Endothelial cell of umbilical vein (primary cell): ENCODE results near the gene HDAC1. TPM values are rescaled to one million over a fixed set of nuclear protein-coding genes. Genes with fewer than 3 reads are reported as not detected.
"Not testable (repeated sequence)": the region's sequence is repeated elsewhere in the genome, so short reads cannot be mapped to it uniquely, and the experiment has no call there.

ENCODE experiments used
- BruUV-seq: library from RNA; stranded (reverse); fragments of 400-500 nt; replicated peaks from 2 replicates; lab custom pipeline; 2021; lab: Mats Ljungman, UMichigan
- CTCF ChIA-PET: fragments of 300-600, 350-600 bp; sonication (Branson Sonifier 250); formaldehyde crosslinking; loops from one replicate; lab custom pipeline; 2021; ENCODE audit warnings: antibody characterized with exemption, inconsistent platforms; lab: Charles Lee
- POLR2A ChIA-PET: fragments of 300-600, 350-600 bp; sonication (Branson Sonifier 250); formaldehyde crosslinking; loops from one replicate; lab custom pipeline; 2021; ENCODE audit warnings: antibody characterized with exemption, inconsistent platforms; lab: Charles Lee
- DNase-seq: peaks from one replicate; pipeline ENCODE4 v3.0.0-alpha.2; 2011; ENCODE audit warnings: low read depth, low spot score
- FAIRE-seq: peaks from 2 replicates; lab custom pipeline; 2011; peaks lifted over from hg19 to GRCh38; lab: Jason Lieb, UNC
- H2AFZ ChIP-seq: 2 replicates; pipeline ENCODE4 v1.6.0; 2012; ENCODE audit warnings: low read depth, low read length, control low read depth, inconsistent platforms
- H3K27ac ChIP-seq: 2 replicates; pipeline ENCODE4 v1.5.1; 2011; ENCODE audit warnings: low read depth, mild to moderate bottlenecking, control low read depth, low read length, moderate library complexity; ENCODE audit not compliant: insufficient read depth
- H3K27me3 ChIP-seq, 2 experiments: 2 replicates each; pipeline versions ENCODE4 v1.6.0 to v1.6.1; 2011; ENCODE audit warnings: low read length in 2 of 2, mixed read lengths in 1 of 2; ENCODE audit not compliant: control insufficient read depth in 2 of 2, insufficient read depth in 2 of 2
- H3K36me3 ChIP-seq, 2 experiments: 2 replicates in 1 of 2; 3 replicates in 1 of 2; pipeline ENCODE4 v1.5.1; 2011; ENCODE audit warnings: low read length in 2 of 2, mild to moderate bottlenecking in 1 of 2, moderate library complexity in 1 of 2; ENCODE audit not compliant: control insufficient read depth in 2 of 2, insufficient read depth in 2 of 2; ENCODE audit errors: extremely low read depth in 1 of 2
- H3K4me1 ChIP-seq: 3 replicates; pipeline ENCODE4 v1.5.1; 2011; ENCODE audit warnings: mild to moderate bottlenecking, low read length; ENCODE audit not compliant: control insufficient read depth, insufficient read depth; ENCODE audit errors: extremely low read depth
- H3K4me2 ChIP-seq: 2 replicates; pipeline ENCODE4 v1.6.1; 2011; ENCODE audit warnings: low read length, control low read depth, mixed read lengths; ENCODE audit not compliant: insufficient read depth
- H3K4me3 ChIP-seq, 3 experiments: fragments of 200-600 bp in 1 of 3; sonication (generic), shearing (Covaris generic) in 1 of 3; replicated peaks in 1 of 3; 2 replicates each; pipeline ENCODE4 v1.5.1; 2011 to 2016; ENCODE audit warnings: control low read depth in 3 of 3, low read length in 3 of 3, mild to moderate bottlenecking in 2 of 3, inconsistent platforms in 1 of 3, low read depth in 1 of 3, moderate library complexity in 1 of 3; ENCODE audit not compliant: insufficient read depth in 1 of 3
- H3K79me2 ChIP-seq: 2 replicates; pipeline ENCODE4 v1.6.0; 2012; ENCODE audit warnings: low read length, inconsistent platforms; ENCODE audit not compliant: control insufficient read depth, insufficient read depth
- H3K9ac ChIP-seq: replicated peaks from 2 replicates; pipeline ENCODE3; 2011; ENCODE audit warnings: low read length, control low read depth; ENCODE audit not compliant: insufficient read depth; ENCODE audit errors: extremely low read depth
- H3K9me1 ChIP-seq: replicated peaks from 3 replicates; pipeline ENCODE4 v1.6.0; 2011; ENCODE audit warnings: mild to moderate bottlenecking, low read length; ENCODE audit not compliant: control insufficient read depth, insufficient read depth; ENCODE audit errors: extremely low read depth
- H3K9me3 ChIP-seq: replicated peaks from 2 replicates; pipeline ENCODE4 v1.5.1; 2012; ENCODE audit warnings: low read length, inconsistent platforms; ENCODE audit not compliant: control insufficient read depth, insufficient read depth
- H4K20me1 ChIP-seq: replicated peaks from 2 replicates; pipeline ENCODE3; 2011; ENCODE audit warnings: mild to moderate bottlenecking, low read length; ENCODE audit not compliant: control insufficient read depth, insufficient read depth; ENCODE audit errors: extremely low read depth
- FOS ChIP-seq: IDR thresholded peaks from 2 replicates; pipeline ENCODE4 v1.6.1; 2011; ENCODE audit warnings: mild to moderate bottlenecking, low read length, moderate library complexity, borderline replicate concordance; ENCODE audit not compliant: insufficient read depth
- GATA2 ChIP-seq: IDR thresholded peaks from 2 replicates; pipeline ENCODE4 v1.7.0; 2011; ENCODE audit warnings: low read depth, mild to moderate bottlenecking, moderate library complexity, mixed read lengths, low read length; ENCODE audit not compliant: insufficient read length, insufficient read depth
- JUN ChIP-seq: IDR thresholded peaks from 2 replicates; pipeline ENCODE4 v1.6.1; 2011; ENCODE audit warnings: borderline replicate concordance, low read depth; ENCODE audit not compliant: insufficient read length, insufficient read depth
- MYC ChIP-seq: IDR thresholded peaks from one replicate; pipeline ENCODE4 v1.6.1; 2011; ENCODE audit warnings: mild to moderate bottlenecking, low read depth, low read length
- POLR2A ChIP-seq: IDR thresholded peaks from 2 replicates; pipeline ENCODE4 v1.6.1; 2012; ENCODE audit warnings: low read depth, mild to moderate bottlenecking, control low read depth, low read length
- POLR2AphosphoS5 ChIP-seq: IDR thresholded peaks from 2 replicates; pipeline ENCODE4 v1.6.1; 2012; ENCODE audit warnings: low read depth, mild to moderate bottlenecking, control low read depth, low read length, moderate library complexity; ENCODE audit not compliant: insufficient read depth
- dilution Hi-C: fragments of 300-500 bp; cut with MboI; formaldehyde crosslinking; loops from one replicate; pipeline ENCODE4 v1.15.0; 2019; ENCODE audit warnings: low sequenced_read_pairs; ENCODE audit not compliant: extremely low pct_ligation_motif_present
- intact Hi-C: fragments of 100-400 bp; cut with micrococcal nuclease; formaldehyde crosslinking; loops from one replicate; pipeline ENCODE4 v1.10.0; 2022
- polyA plus RNA-seq, 4 experiments: library from polyadenylated mRNA; depleted of rRNA in 3 of 4; stranded (reverse) in 3 of 4; unstranded in 1 of 4; fragments of >200 nt; gene quantifications; 2 replicates each; pipeline versions ENCODE4 v1.2.1 to v1.2.3, GENCODE V29; 2011 to 2012; ENCODE audit warnings: missing spikeins in 1 of 4
- total RNA-seq: library from RNA; stranded (reverse); gene quantifications from 2 replicates; pipeline ENCODE4 v1.2.3, GENCODE V29; 2021
- TF ChIP-seq, protein P1 (sequence below), 2 donors: IDR thresholded peaks; 1 replicate in 1 of 2; 2 replicates in 1 of 2; pipeline ENCODE4 v1.5.1; 2011; ENCODE audit warnings: low read length in 2 of 2, mild to moderate bottlenecking in 2 of 2, moderate library complexity in 2 of 2, control low read depth in 1 of 2, inconsistent platforms in 1 of 2, low read depth in 1 of 2; ENCODE audit not compliant: insufficient read depth in 1 of 2; ENCODE audit errors: extremely low read depth in 1 of 2

HDAC1 gene
- total and polyA plus RNA-seq, 2 donors (not counting 3 experiments of a cell fraction or from before 2014, with no cell fraction given), result 138 to 141 TPM

DNA sequence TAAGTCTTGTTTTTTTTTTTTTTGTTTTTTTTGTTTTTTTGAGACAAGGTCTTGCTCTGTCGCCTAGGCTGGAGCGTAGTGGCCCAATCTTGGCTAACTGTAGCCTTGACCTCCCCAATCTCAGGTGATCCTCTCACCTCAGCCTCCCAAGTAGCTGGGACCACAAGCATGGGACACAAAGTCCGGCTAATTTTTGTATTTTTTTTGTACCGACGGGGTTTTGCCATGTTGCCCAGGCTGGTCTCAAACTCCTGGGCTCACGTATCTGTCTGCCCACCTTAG lies 34.7 kb upstream of the HDAC1 start:
- peak; percentile 38 for FAIRE-seq
- H3K36me3 ChIP-seq, result no peaks in the 10 kb centered on the region
- DNase-seq, result no peak
- dilution Hi-C loops (no loop called here), intact Hi-C loops (no loop called here)
- H3K9me3 ChIP-seq, result no peaks in the 10 kb centered on the region
- ChIA-PET CTCF (no interaction called here), POLR2A (interaction anchor here (0.7 kb wide), 1 partner anchor 57 kb away, joined by 4 read pairs; no protein-coding TSS in a partner anchor)
- H3K4me1 ChIP-seq, result peaks cover under 1% of the 10 kb centered on the region
- no peak overlapping the region for H2AFZ ChIP-seq
- no peak overlapping the region for H3K27ac ChIP-seq
- no peaks in the 10 kb centered on the region for H4K20me1 ChIP-seq
- H3K4me3 ChIP-seq, result no peak overlapping the region
- H3K4me2 ChIP-seq, result no peak overlapping the region
- no peak overlapping the region for H3K9ac ChIP-seq
- no peaks in the 10 kb centered on the region for H3K79me2 ChIP-seq
- BruUV-seq, result no TSS peak
- no peaks in the 10 kb centered on the region for H3K27me3 ChIP-seq
- TF ChIP-seq GATA2, result no peak
- no peak for TF ChIP-seq JUN
- TF ChIP-seq POLR2AphosphoS5, result no peak
- TF ChIP-seq, protein P1, sequence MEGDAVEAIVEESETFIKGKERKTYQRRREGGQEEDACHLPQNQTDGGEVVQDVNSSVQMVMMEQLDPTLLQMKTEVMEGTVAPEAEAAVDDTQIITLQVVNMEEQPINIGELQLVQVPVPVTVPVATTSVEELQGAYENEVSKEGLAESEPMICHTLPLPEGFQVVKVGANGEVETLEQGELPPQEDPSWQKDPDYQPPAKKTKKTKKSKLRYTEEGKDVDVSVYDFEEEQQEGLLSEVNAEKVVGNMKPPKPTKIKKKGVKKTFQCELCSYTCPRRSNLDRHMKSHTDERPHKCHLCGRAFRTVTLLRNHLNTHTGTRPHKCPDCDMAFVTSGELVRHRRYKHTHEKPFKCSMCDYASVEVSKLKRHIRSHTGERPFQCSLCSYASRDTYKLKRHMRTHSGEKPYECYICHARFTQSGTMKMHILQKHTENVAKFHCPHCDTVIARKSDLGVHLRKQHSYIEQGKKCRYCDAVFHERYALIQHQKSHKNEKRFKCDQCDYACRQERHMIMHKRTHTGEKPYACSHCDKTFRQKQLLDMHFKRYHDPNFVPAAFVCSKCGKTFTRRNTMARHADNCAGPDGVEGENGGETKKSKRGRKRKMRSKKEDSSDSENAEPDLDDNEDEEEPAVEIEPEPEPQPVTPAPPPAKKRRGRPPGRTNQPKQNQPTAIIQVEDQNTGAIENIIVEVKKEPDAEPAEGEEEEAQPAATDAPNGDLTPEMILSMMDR (IDR thresholded peaks at IDR 0.05; ENCODE audit: extremely low read depth in 1 of 2, insufficient read depth in 1 of 2, low read depth in 1 of 2, low read length in 2 of 2), result no peak
- TF ChIP-seq MYC, result no peak
- TF ChIP-seq POLR2A, result no peak
- no peak for TF ChIP-seq FOS
- no peaks in the 10 kb centered on the region for H3K9me1 ChIP-seq

GRCh38 chr1:32263236-32263593 lies 28.7 kb upstream of the HDAC1 start:
- H4K20me1 ChIP-seq, H2AFZ ChIP-seq, H3K9ac ChIP-seq, intact Hi-C loops, H3K4me2 ChIP-seq, BruUV-seq, H3K9me3 ChIP-seq, H3K27me3 ChIP-seq, H3K9me1 ChIP-seq, dilution Hi-C loops, H3K36me3 ChIP-seq, H3K27ac ChIP-seq, H3K4me3 ChIP-seq, FAIRE-seq, DNase-seq, POLR2A ChIA-PET, H3K4me1 ChIP-seq, H3K79me2 ChIP-seq: not testable (repeated sequence)
- CTCF ChIA-PET, result interaction anchor here (1.4 kb wide), 1 partner anchor 15 kb away, joined by 13 read pairs; no protein-coding TSS in a partner anchor
